Epithelial cell of esophagus (primary cell): Measurements from ENCODE around the gene EAPP.

Experiments used
- DNase-seq: peaks from one replicate; pipeline ENCODE4 v3.0.0; 2010; ENCODE audit warnings: low read depth
- H3K4me3 ChIP-seq: 2 replicates; pipeline ENCODE4 v1.5.1; 2011; ENCODE audit warnings: mild to moderate bottlenecking, low read length, control low read depth
- TF ChIP-seq, protein P1 (sequence below): IDR thresholded peaks from 2 replicates; pipeline ENCODE4 v1.5.1; 2011; ENCODE audit warnings: low read depth, mild to moderate bottlenecking, low read length, control low read depth, inconsistent platforms; ENCODE audit not compliant: insufficient read depth; ENCODE audit errors: missing control alignments

The EAPP gene

DNA sequence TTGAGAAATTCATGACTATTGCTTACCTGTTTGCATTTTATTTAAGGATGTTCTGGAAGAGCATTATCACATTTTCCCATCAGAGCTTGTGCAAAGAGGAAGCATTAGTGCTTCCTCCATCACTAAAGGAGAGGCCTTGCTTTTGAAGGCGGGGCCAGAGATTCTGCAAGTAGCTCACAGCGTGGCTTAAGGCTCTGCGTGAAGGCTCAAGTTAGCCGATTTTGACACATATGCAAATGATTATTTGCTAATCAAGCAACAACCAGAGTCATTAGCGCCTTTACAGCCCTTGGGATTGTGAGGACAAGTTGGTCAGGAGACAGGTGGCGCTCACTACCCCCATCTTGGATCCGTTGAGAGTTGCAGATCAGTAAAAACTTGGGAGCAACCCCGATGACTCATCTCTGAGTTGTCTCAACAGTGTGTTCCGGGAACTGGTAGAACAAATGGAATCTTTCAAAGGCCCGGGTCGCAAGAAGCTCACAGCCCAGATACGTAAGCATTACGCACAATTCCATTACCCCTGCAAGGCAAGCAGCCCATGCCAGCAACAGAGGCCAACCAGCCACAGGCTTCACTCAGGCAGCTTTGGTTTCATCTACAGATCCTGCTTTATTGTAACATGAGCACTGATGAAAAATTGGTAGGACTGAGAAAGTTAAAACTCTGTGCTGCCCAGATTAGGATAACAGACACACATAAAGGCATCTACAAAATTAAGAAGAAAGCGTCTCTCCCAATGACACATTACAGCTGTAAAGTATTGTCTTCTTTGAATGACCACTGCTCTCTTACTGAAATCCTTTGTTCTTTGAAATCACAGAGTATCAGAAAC is 42.6 kb downstream of the EAPP start:
- TF ChIP-seq, protein P1, sequence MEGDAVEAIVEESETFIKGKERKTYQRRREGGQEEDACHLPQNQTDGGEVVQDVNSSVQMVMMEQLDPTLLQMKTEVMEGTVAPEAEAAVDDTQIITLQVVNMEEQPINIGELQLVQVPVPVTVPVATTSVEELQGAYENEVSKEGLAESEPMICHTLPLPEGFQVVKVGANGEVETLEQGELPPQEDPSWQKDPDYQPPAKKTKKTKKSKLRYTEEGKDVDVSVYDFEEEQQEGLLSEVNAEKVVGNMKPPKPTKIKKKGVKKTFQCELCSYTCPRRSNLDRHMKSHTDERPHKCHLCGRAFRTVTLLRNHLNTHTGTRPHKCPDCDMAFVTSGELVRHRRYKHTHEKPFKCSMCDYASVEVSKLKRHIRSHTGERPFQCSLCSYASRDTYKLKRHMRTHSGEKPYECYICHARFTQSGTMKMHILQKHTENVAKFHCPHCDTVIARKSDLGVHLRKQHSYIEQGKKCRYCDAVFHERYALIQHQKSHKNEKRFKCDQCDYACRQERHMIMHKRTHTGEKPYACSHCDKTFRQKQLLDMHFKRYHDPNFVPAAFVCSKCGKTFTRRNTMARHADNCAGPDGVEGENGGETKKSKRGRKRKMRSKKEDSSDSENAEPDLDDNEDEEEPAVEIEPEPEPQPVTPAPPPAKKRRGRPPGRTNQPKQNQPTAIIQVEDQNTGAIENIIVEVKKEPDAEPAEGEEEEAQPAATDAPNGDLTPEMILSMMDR = peak; percentile 22

DNA sequence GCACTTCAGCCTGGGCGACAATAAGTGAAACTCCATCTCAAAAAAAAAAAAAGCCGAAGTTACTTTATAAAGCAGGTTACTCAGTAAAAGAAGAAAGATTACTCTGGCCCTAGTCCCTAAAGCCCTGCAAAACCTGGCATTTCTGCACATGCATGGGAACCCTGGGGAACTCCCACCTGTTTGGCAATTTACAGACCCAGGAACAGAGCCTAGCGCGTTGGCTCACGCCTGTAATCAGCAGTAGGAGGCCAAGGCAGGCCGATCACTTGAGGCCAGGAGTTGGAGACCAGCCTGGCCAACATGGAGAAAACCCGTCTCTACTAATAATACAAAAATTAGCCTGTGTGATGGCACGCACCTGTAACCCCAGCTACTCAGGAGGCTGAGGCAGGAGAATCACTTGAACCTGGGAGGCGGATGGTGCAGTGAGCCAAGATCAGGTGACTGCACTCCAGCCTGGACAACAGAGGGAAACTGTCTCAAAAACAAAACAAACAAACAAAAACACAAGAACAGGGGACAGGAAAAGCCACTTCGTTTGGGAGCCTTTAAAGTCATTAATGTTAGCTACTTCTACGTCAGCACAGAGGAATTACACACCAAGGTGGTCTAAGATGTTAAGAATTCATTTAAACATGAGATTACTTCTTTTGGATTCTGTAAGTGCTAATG is 43.4 kb downstream of the EAPP start:
- H3K4me3 ChIP-seq = no peak overlapping the region
- TF ChIP-seq, protein P1 = no peak
- DNase-seq = no peak

More for the DNA sequence above, 42.6 kb downstream of the EAPP start:
- no peak overlapping the region for H3K4me3 ChIP-seq
- peak; percentile 98 for DNase-seq

- no peak overlapping the region for H3K4me3 ChIP-seq
- peak; percentile 81 for DNase-seq
- TF ChIP-seq, protein P1 = no peak
Observed at GRCh38 chr14:34489324-34489723, 50.2 kb downstream of the EAPP start.

DNA sequence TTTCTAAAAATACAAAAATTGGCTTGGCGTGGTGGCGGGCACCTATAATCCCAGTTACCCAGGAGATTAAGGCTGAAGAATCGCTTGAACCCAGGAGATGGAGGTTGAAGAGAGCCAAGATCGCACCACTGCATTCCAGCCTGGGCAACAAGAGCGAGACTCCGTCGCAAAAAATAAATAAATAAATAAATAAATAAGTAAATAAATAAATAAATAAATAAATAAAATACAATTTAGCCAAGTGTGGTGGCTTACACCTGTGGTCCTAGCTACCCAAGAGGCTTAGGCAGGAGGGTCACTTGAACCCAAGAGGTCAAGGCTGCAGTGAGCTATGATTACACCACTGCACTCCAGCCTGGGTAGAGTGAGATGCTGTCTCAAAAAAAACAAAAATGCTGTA is 51.0 kb downstream of the EAPP start:
- no peak overlapping the region for H3K4me3 ChIP-seq
- DNase-seq = no peak
- TF ChIP-seq, protein P1 = no peak

- DNase-seq = no peak
- TF ChIP-seq, protein P1 = no peak
- no peak overlapping the region for H3K4me3 ChIP-seq
Observed at GRCh38 chr14:34484726-34485125, 54.8 kb downstream of the EAPP start.

DNA sequence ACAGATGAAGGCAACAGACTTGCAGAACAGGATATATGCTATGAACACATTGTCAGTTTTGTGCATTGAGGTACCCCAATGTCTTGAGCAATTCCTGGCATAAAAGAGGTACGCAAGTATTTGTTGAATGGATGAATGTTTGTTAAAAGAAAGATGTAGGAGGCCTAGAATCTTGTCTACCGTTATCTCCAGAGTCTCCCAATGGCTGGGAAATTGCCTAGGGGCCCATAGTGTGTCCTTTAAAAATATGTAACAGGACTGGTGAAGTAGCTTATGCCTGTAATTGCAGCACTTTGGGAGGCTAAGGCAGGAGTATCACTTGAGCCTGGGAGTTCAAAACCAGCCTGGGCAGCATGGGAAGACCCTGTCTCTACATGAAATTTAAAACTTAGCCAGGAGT is 57.0 kb downstream of the EAPP start:
- no peak for DNase-seq
- TF ChIP-seq, protein P1 = no peak
- no peak overlapping the region for H3K4me3 ChIP-seq
